GM19397 (cell line): ENCODE measurements around the gene OR6C65.

Experiments
- ATAC-seq: cut with Tn5 transposase; IDR thresholded peaks from one replicate; pipeline ENCODE4 v1.9.1; 2021; ENCODE audit warnings: mild to moderate bottlenecking, moderate library complexity; ENCODE audit not compliant: unreplicated experiment

Gene OR6C65

GRCh38 chr12:55445357-55445756 lies 45.0 kb downstream of the OR6C65 start:
- no peak for ATAC-seq

GRCh38 chr12:55446326-55446725 lies 46.0 kb downstream of the OR6C65 start:
- no peak for ATAC-seq

GRCh38 chr12:55448825-55449224 lies 48.5 kb downstream of the OR6C65 start:
- no peak for ATAC-seq
